HepG2 (cell line): ENCODE measurements around the gene RBMS2. TPM values are rescaled to one million over a fixed set of nuclear protein-coding genes. Genes with fewer than 3 reads are reported as not detected.

ENCODE experiments used
- ARNT2 ChIP-seq: sonication (generic); formaldehyde crosslinking; IDR thresholded peaks from 2 replicates; pipeline ENCODE4 v1.8.0; 2022; ENCODE audit warnings: mild to moderate bottlenecking, low read depth, missing genetic modification reagents, moderate library complexity
- ATF7-NPFF ChIP-seq: sonication (generic); formaldehyde crosslinking; IDR thresholded peaks from 2 replicates; pipeline ENCODE4 v1.8.1; 2023; ENCODE audit warnings: mild to moderate bottlenecking, low read depth, missing genetic modification reagents, moderate library complexity
- CREBL2 ChIP-seq: sonication (generic); formaldehyde crosslinking; IDR thresholded peaks from 2 replicates; pipeline ENCODE4 v1.8.1; 2023; ENCODE audit warnings: missing genetic modification reagents, mild to moderate bottlenecking, borderline replicate concordance
- CREM ChIP-seq, 2 experiments: sonication (generic) in 1 of 2; formaldehyde crosslinking in 1 of 2; IDR thresholded peaks; 2 replicates each; pipeline versions ENCODE4 v1.4.0 to v1.6.1; 2016 to 2020; ENCODE audit warnings: antibody characterized with exemption in 1 of 2, mild to moderate bottlenecking in 1 of 2, missing genetic modification reagents in 1 of 2
- NKX3-1 ChIP-seq: sonication (generic); formaldehyde crosslinking; IDR thresholded peaks from 2 replicates; pipeline ENCODE4 v1.5.0; 2020; ENCODE audit warnings: missing genetic modification reagents
- PTBP1 ChIP-seq: fragments of 200-400 bp; formaldehyde crosslinking; IDR thresholded peaks from 2 replicates; pipeline ENCODE4 v1.6.1; 2018; ENCODE audit warnings: low read length, low read depth; ENCODE audit not compliant: poor library complexity, severe bottlenecking
- REXO4 ChIP-seq: sonication (generic); formaldehyde crosslinking; IDR thresholded peaks from 2 replicates; pipeline ENCODE4 v1.8.0; 2022; ENCODE audit warnings: missing genetic modification reagents, mild to moderate bottlenecking, borderline replicate concordance
- SOX6 ChIP-seq, 2 experiments: fragments of 450-650 bp in 1 of 2; sonication (generic) in 1 of 2; formaldehyde crosslinking in 1 of 2; IDR thresholded peaks; 2 replicates each; pipeline versions ENCODE4 v1.4.0 to v1.6.1; 2017 to 2020; ENCODE audit warnings: antibody characterized with exemption in 1 of 2, mild to moderate bottlenecking in 1 of 2, missing genetic modification reagents in 1 of 2
- TOE1 ChIP-seq: sonication (generic); formaldehyde crosslinking; IDR thresholded peaks from 2 replicates; pipeline ENCODE4 v1.4.0; 2020; ENCODE audit warnings: mild to moderate bottlenecking, missing genetic modification reagents
- ZBTB37 ChIP-seq: sonication (generic); formaldehyde crosslinking; IDR thresholded peaks from 2 replicates; pipeline ENCODE4 v1.4.0; 2020; ENCODE audit warnings: mild to moderate bottlenecking, missing genetic modification reagents
- ZFP41 ChIP-seq: sonication (generic); formaldehyde crosslinking; IDR thresholded peaks from 2 replicates; pipeline ENCODE4 v1.4.0; 2020; ENCODE audit warnings: mild to moderate bottlenecking, missing genetic modification reagents, borderline replicate concordance
- ZKSCAN5 ChIP-seq: sonication (generic); formaldehyde crosslinking; IDR thresholded peaks from 2 replicates; pipeline ENCODE4 v1.5.1; 2020; ENCODE audit warnings: mild to moderate bottlenecking, missing genetic modification reagents
- ZMYM4 ChIP-seq: sonication (generic); formaldehyde crosslinking; IDR thresholded peaks from 2 replicates; pipeline ENCODE4 v1.8.1; 2023; ENCODE audit warnings: mild to moderate bottlenecking, missing genetic modification reagents
- ZNF121 ChIP-seq: sonication (generic); formaldehyde crosslinking; IDR thresholded peaks from 2 replicates; pipeline ENCODE4 v1.5.0; 2020; ENCODE audit warnings: mild to moderate bottlenecking, missing genetic modification reagents
- ZNF367 ChIP-seq: sonication (generic); formaldehyde crosslinking; IDR thresholded peaks from 2 replicates; pipeline ENCODE4 v1.4.0; 2020; ENCODE audit warnings: missing genetic modification reagents, borderline replicate concordance
- ZNF432 ChIP-seq: sonication (generic); formaldehyde crosslinking; IDR thresholded peaks from 2 replicates; pipeline ENCODE4 v1.5.0; 2020; ENCODE audit warnings: missing genetic modification reagents, mild to moderate bottlenecking, borderline replicate concordance
- ZNF468 ChIP-seq: sonication (generic); formaldehyde crosslinking; IDR thresholded peaks from 2 replicates; pipeline ENCODE4 v1.8.0; 2022; ENCODE audit warnings: mild to moderate bottlenecking, moderate library complexity, missing genetic modification reagents
- ZSCAN30 ChIP-seq: sonication (generic); formaldehyde crosslinking; IDR thresholded peaks from 2 replicates; pipeline ENCODE4 v1.5.0; 2020; ENCODE audit warnings: mild to moderate bottlenecking, missing genetic modification reagents
- polyA plus RNA-seq, 8 experiments: library from polyadenylated mRNA; depleted of rRNA in 3 of 8; stranded (reverse) in 7 of 8; unstranded in 1 of 8; fragments of >200 nt; fragmentation: Illumina TruSeq in 4 of 8; extraction: Trizol in 4 of 8; gene quantifications; 2 replicates each; pipeline versions ENCODE4 v1.2.1 to v1.2.3, GENCODE V29; 2011 to 2016; ENCODE audit warnings: low read depth in 4 of 8, missing spikeins in 1 of 8, mixed read lengths in 1 of 8; ENCODE audit not compliant: insufficient read depth in 1 of 8
- total RNA-seq, 5 experiments: library from RNA; depleted of rRNA; stranded (reverse); fragments of >200 nt; fragmentation: Illumina TruSeq; extraction: Trizol; gene quantifications; 2 replicates each; pipeline ENCODE4 v1.2.3, GENCODE V29; 2016; ENCODE audit warnings: low read depth in 1 of 5
- TF ChIP-seq, protein P1 (sequence below): sonication (generic); formaldehyde crosslinking; IDR thresholded peaks from 2 replicates; pipeline ENCODE4 v1.5.0; 2020; ENCODE audit warnings: missing genetic modification reagents, mild to moderate bottlenecking, borderline replicate concordance
- TF ChIP-seq, protein P2 (sequence below): sonication (generic); formaldehyde crosslinking; IDR thresholded peaks from 2 replicates; pipeline ENCODE4 v1.5.1; 2020; ENCODE audit warnings: mild to moderate bottlenecking, missing genetic modification reagents, moderate library complexity

Gene RBMS2
- total and polyA plus RNA-seq, 2 of the 13 experiments (the other 11 are each of a cell fraction or from before 2014, with no cell fraction given): 0.53 to 7.4 TPM

DNA sequence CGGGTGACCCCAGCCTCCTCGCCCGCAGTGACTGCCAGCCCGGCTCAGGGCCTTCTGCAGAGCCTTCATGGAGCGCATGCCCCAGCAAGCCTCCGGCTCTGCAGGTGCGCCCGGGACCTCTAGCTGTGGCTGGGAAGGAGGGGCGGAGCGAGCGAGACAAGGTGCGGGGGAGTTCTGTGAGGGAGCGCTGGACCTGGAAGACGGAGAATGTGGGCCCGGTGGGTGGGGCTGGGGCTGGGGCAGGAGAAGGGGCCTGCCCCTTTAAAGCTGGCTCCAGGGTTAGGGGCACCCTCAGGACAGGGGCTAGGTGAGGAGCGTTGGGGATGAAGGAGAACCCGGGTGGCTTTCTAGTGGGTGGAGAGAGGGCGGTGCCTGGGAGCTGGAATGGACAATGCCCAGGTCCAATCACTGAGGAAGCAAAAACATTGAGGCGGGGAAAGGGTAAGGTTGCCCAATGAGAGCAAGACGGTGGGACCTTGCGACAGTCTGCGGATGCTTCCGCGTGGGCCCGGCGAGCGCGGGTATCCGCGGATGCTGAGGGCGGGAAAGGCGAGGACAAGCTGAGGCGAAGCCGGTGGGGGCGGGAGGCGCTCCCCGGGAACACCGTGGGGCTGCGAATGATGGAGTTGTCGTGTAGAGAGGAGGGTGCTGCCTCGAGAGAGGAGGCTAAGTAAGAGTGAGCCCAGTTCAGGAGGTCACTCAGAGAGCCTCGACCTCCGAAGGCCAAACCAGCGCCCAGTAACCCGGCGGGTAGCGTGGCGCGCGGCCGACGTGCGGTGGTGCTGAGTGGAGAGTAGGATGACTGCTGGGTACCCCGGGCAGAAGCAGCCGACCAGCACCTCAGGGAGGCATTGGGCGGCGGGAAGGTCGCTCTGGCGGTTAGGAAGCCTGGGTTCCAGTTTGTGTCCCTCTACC is 33.3 kb upstream of the RBMS2 start, which contains the start of gene GLS2 (continued):
- TF ChIP-seq ZBTB37: no peak
- TF ChIP-seq SOX6 (IDR thresholded peaks at IDR 0.05): no peak
- peak; percentile 28; the same call in 1 of the 2 replicates for TF ChIP-seq SOX6 (CRISPR knock-in tag; IDR thresholded peaks at IDR 0.05)
- peak; percentile 96; the same call in 1 of the 2 replicates for TF ChIP-seq CREBL2
- no peak for TF ChIP-seq CREM (IDR thresholded peaks at IDR 0.05)
- no peak for TF ChIP-seq CREM (CRISPR knock-in tag; IDR thresholded peaks at IDR 0.05)
- TF ChIP-seq ZNF121 (CRISPR knock-in tag): no peak
- TF ChIP-seq ZMYM4: no peak
- no peak; the same call in 1 of the 2 replicates for TF ChIP-seq TOE1 (CRISPR knock-in tag)
- peak; percentile 93 for TF ChIP-seq ATF7-NPFF (CRISPR knock-in tag)
- no peak for TF ChIP-seq ZKSCAN5 (CRISPR knock-in tag)
- TF ChIP-seq ZNF432 (CRISPR knock-in tag): no peak
- peak; percentile 84; the same call in 1 of the 2 replicates for TF ChIP-seq REXO4 (CRISPR knock-in tag)
- TF ChIP-seq, protein P1, sequence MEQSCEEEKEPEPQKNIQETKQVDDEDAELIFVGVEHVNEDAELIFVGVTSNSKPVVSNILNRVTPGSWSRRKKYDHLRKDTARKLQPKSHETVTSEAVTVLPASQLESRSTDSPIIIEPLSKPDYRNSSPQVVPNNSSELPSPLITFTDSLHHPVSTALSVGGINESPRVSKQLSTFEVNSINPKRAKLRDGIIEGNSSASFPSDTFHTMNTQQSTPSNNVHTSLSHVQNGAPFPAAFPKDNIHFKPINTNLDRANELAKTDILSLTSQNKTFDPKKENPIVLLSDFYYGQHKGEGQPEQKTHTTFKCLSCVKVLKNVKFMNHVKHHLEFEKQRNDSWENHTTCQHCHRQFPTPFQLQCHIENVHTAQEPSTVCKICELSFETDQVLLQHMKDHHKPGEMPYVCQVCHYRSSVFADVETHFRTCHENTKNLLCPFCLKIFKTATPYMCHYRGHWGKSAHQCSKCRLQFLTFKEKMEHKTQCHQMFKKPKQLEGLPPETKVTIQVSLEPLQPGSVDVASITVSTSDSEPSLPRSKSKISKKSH (CRISPR knock-in tag): peak; percentile 83
- peak; percentile 98 for TF ChIP-seq NKX3-1
- TF ChIP-seq PTBP1: no peak
- peak; percentile 95; the same call in 1 of the 2 replicates for TF ChIP-seq ZNF367 (CRISPR knock-in tag)
- peak; percentile 95 for TF ChIP-seq ARNT2
- peak; percentile 63; the same call in 1 of the 2 replicates for TF ChIP-seq ZFP41 (CRISPR knock-in tag)
- TF ChIP-seq ZSCAN30 (CRISPR knock-in tag): no peak
- TF ChIP-seq ZNF468 (CRISPR knock-in tag): peak; percentile 78; the same call in 1 of the 2 replicates
- TF ChIP-seq, protein P2, sequence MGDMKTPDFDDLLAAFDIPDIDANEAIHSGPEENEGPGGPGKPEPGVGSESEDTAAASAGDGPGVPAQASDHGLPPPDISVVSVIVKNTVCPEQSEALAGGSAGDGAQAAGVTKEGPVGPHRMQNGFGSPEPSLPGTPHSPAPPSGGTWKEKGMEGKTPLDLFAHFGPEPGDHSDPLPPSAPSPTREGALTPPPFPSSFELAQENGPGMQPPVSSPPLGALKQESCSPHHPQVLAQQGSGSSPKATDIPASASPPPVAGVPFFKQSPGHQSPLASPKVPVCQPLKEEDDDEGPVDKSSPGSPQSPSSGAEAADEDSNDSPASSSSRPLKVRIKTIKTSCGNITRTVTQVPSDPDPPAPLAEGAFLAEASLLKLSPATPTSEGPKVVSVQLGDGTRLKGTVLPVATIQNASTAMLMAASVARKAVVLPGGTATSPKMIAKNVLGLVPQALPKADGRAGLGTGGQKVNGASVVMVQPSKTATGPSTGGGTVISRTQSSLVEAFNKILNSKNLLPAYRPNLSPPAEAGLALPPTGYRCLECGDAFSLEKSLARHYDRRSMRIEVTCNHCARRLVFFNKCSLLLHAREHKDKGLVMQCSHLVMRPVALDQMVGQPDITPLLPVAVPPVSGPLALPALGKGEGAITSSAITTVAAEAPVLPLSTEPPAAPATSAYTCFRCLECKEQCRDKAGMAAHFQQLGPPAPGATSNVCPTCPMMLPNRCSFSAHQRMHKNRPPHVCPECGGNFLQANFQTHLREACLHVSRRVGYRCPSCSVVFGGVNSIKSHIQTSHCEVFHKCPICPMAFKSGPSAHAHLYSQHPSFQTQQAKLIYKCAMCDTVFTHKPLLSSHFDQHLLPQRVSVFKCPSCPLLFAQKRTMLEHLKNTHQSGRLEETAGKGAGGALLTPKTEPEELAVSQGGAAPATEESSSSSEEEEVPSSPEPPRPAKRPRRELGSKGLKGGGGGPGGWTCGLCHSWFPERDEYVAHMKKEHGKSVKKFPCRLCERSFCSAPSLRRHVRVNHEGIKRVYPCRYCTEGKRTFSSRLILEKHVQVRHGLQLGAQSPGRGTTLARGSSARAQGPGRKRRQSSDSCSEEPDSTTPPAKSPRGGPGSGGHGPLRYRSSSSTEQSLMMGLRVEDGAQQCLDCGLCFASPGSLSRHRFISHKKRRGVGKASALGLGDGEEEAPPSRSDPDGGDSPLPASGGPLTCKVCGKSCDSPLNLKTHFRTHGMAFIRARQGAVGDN (CRISPR knock-in tag): peak; percentile 92
